ENCODE results near the gene LANCL1.

The LANCL1 gene

GRCh38 chr2:210412660-210413059, 63.9 kb downstream of the LANCL1 start:
- Histone ChIP-seq H4K20me1 (ENCODE audit: insufficient read depth, low read length) (no peaks in the 10 kb centered on the region), H3K36me3 (replicated peaks; ENCODE audit: low read depth, low read length) (no peaks in the 10 kb centered on the region), H3K9me3 (ENCODE audit: insufficient read depth, low read length) (no peaks in the 10 kb centered on the region), H3K79me2 (ENCODE audit: low read length) (no peaks in the 10 kb centered on the region), H2AFZ (ENCODE audit: low read depth, low read length) (no peak overlapping the region), H3K4me2 (ENCODE audit: low read length) (no peak overlapping the region), H3K9ac (ENCODE audit: low read length) (no peak overlapping the region), H3K27ac (ENCODE audit: low read length) (no peak overlapping the region), H3K27me3 (ENCODE audit: low read depth, low read length) (no peaks in the 10 kb centered on the region), H3K4me1 (ENCODE audit: low read length) (peaks cover 5% of the 10 kb centered on the region), H3K4me3 (ENCODE audit: low read length) (no peak overlapping the region)
- TF ChIP-seq, protein P1, sequence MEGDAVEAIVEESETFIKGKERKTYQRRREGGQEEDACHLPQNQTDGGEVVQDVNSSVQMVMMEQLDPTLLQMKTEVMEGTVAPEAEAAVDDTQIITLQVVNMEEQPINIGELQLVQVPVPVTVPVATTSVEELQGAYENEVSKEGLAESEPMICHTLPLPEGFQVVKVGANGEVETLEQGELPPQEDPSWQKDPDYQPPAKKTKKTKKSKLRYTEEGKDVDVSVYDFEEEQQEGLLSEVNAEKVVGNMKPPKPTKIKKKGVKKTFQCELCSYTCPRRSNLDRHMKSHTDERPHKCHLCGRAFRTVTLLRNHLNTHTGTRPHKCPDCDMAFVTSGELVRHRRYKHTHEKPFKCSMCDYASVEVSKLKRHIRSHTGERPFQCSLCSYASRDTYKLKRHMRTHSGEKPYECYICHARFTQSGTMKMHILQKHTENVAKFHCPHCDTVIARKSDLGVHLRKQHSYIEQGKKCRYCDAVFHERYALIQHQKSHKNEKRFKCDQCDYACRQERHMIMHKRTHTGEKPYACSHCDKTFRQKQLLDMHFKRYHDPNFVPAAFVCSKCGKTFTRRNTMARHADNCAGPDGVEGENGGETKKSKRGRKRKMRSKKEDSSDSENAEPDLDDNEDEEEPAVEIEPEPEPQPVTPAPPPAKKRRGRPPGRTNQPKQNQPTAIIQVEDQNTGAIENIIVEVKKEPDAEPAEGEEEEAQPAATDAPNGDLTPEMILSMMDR (IDR thresholded peaks at IDR 0.05; ENCODE audit: low read depth, low read length): no peak
- no peak for TF ChIP-seq EZH2phosphoT487 (IDR thresholded peaks at IDR 0.05; ENCODE audit: low read depth)

GRCh38 chr2:210410542-210410941, 66.0 kb downstream of the LANCL1 start:
- Histone ChIP-seq H3K36me3 (replicated peaks; ENCODE audit: low read depth, low read length) (no peaks in the 10 kb centered on the region), H3K27ac (ENCODE audit: low read length) (no peak overlapping the region), H3K4me2 (ENCODE audit: low read length) (no peak overlapping the region), H3K27me3 (ENCODE audit: low read depth, low read length) (no peaks in the 10 kb centered on the region), H3K9ac (ENCODE audit: low read length) (no peak overlapping the region), H4K20me1 (ENCODE audit: insufficient read depth, low read length) (no peaks in the 10 kb centered on the region), H3K79me2 (ENCODE audit: low read length) (no peaks in the 10 kb centered on the region), H3K4me1 (ENCODE audit: low read length) (peaks cover 9% of the 10 kb centered on the region), H3K9me3 (ENCODE audit: insufficient read depth, low read length) (no peaks in the 10 kb centered on the region), H2AFZ (ENCODE audit: low read depth, low read length) (no peak overlapping the region), H3K4me3 (ENCODE audit: low read length) (no peak overlapping the region)
- TF ChIP-seq EZH2phosphoT487 (IDR thresholded peaks at IDR 0.05; ENCODE audit: low read depth): no peak
- TF ChIP-seq, protein P1 (IDR thresholded peaks at IDR 0.05; ENCODE audit: low read depth, low read length): no peak

DNA sequence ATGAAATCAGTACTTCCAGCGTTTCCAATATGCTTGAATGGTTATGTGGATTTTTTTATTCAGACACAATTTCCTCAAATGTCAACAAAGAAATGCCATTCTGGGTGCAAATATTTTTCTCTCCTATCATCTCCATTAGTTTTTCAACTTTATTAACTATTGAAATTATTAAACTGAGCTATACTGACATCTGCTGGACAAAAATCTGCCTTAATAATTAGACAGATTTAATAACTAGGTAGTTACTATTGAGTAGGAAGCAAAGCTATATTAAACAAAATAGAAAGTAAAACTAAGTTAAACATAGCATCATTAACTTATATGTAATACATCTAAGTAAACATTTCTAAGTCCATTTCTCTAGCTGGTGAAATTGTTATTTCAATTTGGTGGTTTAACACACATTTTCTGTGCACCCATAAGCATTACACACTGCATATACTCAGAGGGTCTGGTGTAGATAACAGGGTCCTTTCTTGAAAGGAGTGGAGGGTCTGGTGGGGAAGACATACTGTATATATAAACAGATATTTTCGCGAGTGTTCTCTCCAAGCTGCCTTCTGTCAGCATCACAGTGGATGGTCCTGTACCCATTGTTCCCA, 77.0 kb downstream of the LANCL1 start:
- no peaks in the 10 kb centered on the region for H3K9me3 ChIP-seq (ENCODE audit: insufficient read depth, low read length)
- no peak overlapping the region for H3K9ac ChIP-seq (ENCODE audit: low read length)
- no peak overlapping the region for H3K4me2 ChIP-seq (ENCODE audit: low read length)
- H3K4me1 ChIP-seq (ENCODE audit: low read length): no peaks in the 10 kb centered on the region
- H3K27me3 ChIP-seq (ENCODE audit: low read depth, low read length): no peaks in the 10 kb centered on the region
- TF ChIP-seq, protein P1 (IDR thresholded peaks at IDR 0.05; ENCODE audit: low read depth, low read length): peak; percentile 72
- TF ChIP-seq EZH2phosphoT487 (IDR thresholded peaks at IDR 0.05; ENCODE audit: low read depth): no peak
- no peaks in the 10 kb centered on the region for H3K36me3 ChIP-seq (replicated peaks; ENCODE audit: low read depth, low read length)
- H2AFZ ChIP-seq (ENCODE audit: low read depth, low read length): no peak overlapping the region
- no peak overlapping the region for H3K27ac ChIP-seq (ENCODE audit: low read length)
- H3K4me3 ChIP-seq (ENCODE audit: low read length): no peak overlapping the region
- no peaks in the 10 kb centered on the region for H4K20me1 ChIP-seq (ENCODE audit: insufficient read depth, low read length)
- no peaks in the 10 kb centered on the region for H3K79me2 ChIP-seq (ENCODE audit: low read length)

DNA sequence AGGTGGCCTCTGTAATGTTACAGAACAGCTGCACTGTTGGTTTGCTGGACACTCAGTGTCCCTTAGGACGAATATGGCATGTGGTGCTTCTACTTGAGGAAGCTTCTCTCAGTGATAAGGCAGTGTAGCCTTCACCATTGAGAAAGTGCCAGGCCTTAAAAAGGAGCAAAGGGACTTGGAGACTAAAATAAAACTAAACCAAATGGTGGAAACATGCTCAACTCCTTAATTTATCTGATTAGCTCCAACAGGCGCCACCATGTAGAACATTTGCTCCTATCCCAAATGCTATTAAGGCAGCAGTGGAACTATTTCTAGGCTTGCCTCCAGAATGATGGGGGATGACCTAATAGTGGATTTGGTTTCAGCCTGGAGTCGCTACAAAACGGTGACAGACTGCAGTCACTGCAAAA, 84.1 kb downstream of the LANCL1 start:
- no peak overlapping the region for H3K9ac ChIP-seq (ENCODE audit: low read length)
- H3K27ac ChIP-seq (ENCODE audit: low read length): no peak overlapping the region
- no peak overlapping the region for H3K4me2 ChIP-seq (ENCODE audit: low read length)
- no peak overlapping the region for H2AFZ ChIP-seq (ENCODE audit: low read depth, low read length)
- no peaks in the 10 kb centered on the region for H4K20me1 ChIP-seq (ENCODE audit: insufficient read depth, low read length)
- H3K27me3 ChIP-seq (ENCODE audit: low read depth, low read length): no peaks in the 10 kb centered on the region
- TF ChIP-seq EZH2phosphoT487 (IDR thresholded peaks at IDR 0.05; ENCODE audit: low read depth): no peak
- TF ChIP-seq, protein P1 (IDR thresholded peaks at IDR 0.05; ENCODE audit: low read depth, low read length): no peak
- no peaks in the 10 kb centered on the region for H3K9me3 ChIP-seq (ENCODE audit: insufficient read depth, low read length)
- no peaks in the 10 kb centered on the region for H3K4me1 ChIP-seq (ENCODE audit: low read length)
- H3K4me3 ChIP-seq (ENCODE audit: low read length): no peak overlapping the region
- no peaks in the 10 kb centered on the region for H3K36me3 ChIP-seq (replicated peaks; ENCODE audit: low read depth, low read length)
- H3K79me2 ChIP-seq (ENCODE audit: low read length): no peaks in the 10 kb centered on the region
